Measurements from ENCODE around the gene PHACTR3. TPM values are rescaled to one million over a fixed set of nuclear protein-coding genes. Genes with fewer than 3 reads are reported as not detected.

PHACTR3 gene
- total and polyA plus RNA-seq, 2 experiments from 2014 or later = 0.45 to 0.61 TPM

- Histone ChIP-seq H3K27me3 (ENCODE audit: insufficient read depth) (peaks cover 76% of the 10 kb centered on the region), H4K20me1 (replicated peaks; ENCODE audit: insufficient read depth) (no peaks in the 10 kb centered on the region), H3K36me3 (ENCODE audit: insufficient read depth) (no peaks in the 10 kb centered on the region), H3K27ac (ENCODE audit: low read depth) (no peak overlapping the region), H3K4me2 (peak overlapping the region; percentile 77), H3K4me1 (ENCODE audit: insufficient read depth) (no peaks in the 10 kb centered on the region; the same call in 1 of the 2 replicates), H3K9me2 (ENCODE audit: insufficient read depth) (no peaks in the 10 kb centered on the region), H3K79me2 (replicated peaks; ENCODE audit: insufficient read depth) (no peaks in the 10 kb centered on the region), H3K4me3 (peak overlapping the region; percentile 51), H3F3A (replicated peaks; ENCODE audit: low read depth) (no peaks in the 10 kb centered on the region), H2AFZ (peak overlapping the region; percentile 63; the same call in 1 of the 2 replicates)
- Mint-ChIP-seq H3K9me3 (no peaks in the 10 kb centered on the region), H3K4me3 (peak overlapping the region; percentile 56), H3K27me3 (ENCODE audit: insufficient read depth, low read depth, poor library complexity) (peaks cover 53% of the 10 kb centered on the region), H3K36me3 (ENCODE audit: low read depth) (no peaks in the 10 kb centered on the region), H3K4me1 (peaks cover 8% of the 10 kb centered on the region), H3K27ac (no peak overlapping the region)
- peak; percentile 31 for DNase-seq (ENCODE audit: low spot score)
- ATAC-seq = peak; percentile 34
- TF ChIP-seq EZH2phosphoT487 (IDR thresholded peaks at IDR 0.05; ENCODE audit: unreplicated experiment) = no peak
- TF ChIP-seq POLR2AphosphoS5 (IDR thresholded peaks at IDR 0.05; ENCODE audit: low read depth) = no peak
- TF ChIP-seq CTCF (conservative IDR thresholded peaks at IDR 0.05; ENCODE audit: low read depth in 2 of 2) = no peak
- TF ChIP-seq, protein P1, sequence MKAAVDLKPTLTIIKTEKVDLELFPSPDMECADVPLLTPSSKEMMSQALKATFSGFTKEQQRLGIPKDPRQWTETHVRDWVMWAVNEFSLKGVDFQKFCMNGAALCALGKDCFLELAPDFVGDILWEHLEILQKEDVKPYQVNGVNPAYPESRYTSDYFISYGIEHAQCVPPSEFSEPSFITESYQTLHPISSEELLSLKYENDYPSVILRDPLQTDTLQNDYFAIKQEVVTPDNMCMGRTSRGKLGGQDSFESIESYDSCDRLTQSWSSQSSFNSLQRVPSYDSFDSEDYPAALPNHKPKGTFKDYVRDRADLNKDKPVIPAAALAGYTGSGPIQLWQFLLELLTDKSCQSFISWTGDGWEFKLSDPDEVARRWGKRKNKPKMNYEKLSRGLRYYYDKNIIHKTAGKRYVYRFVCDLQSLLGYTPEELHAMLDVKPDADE (IDR thresholded peaks at IDR 0.05) = no peak
- TF ChIP-seq JUNB (IDR thresholded peaks at IDR 0.05; ENCODE audit: unreplicated experiment) = no peak
- TF ChIP-seq NANOG (IDR thresholded peaks at IDR 0.05; ENCODE audit: borderline replicate concordance) = no peak
- no peak for TF ChIP-seq CREB1 (CRISPR knock-in tag; IDR thresholded peaks at IDR 0.05; ENCODE audit: low read depth)
- TF ChIP-seq ZNF114 (CRISPR knock-in tag; IDR thresholded peaks at IDR 0.05) = no peak
Measured at GRCh38 chr20:59577037-59577808, 27.1 kb upstream of the PHACTR3 start.

DNA sequence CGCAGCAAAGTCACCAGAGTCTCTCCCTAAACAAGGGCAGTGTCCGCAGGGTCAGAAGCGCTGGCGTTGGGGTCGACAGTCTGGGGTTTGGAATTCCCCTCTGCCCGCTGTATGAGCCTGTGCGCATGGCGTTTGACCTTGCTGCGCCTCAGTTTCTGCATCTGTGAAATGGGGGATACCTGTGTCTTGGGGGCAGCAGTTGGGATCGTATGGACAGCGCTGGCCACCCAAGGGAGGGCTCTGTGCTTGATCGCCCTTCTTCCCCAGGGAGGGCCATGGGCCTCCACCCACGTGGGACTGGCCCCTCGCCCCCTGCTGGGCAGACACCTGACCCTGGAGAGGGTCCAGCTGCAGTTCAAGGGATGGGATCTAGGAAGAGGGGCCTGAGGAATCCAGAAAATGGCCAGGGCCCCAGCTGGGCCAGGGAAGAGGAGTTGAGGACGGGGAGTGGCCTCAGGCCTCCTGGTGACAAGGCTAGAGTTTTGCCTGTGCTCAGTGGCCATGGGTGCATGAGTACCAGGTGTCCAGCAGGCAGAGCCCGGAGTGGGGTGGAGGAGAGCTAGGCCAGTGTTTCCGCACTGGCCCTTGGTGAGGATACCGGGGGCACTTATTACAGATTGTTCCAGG, 26.4 kb upstream of the PHACTR3 start:
- H3K4me1 ChIP-seq (ENCODE audit: insufficient read depth) = no peaks in the 10 kb centered on the region; the same call in 1 of the 2 replicates
- no peak overlapping the region for H3K27ac ChIP-seq (ENCODE audit: low read depth)
- no peaks in the 10 kb centered on the region for H3K36me3 ChIP-seq (ENCODE audit: insufficient read depth)
- peaks cover 56% of the 10 kb centered on the region for H3K27me3 Mint-ChIP-seq (ENCODE audit: insufficient read depth, low read depth, poor library complexity)
- H3K9me2 ChIP-seq (ENCODE audit: insufficient read depth) = no peaks in the 10 kb centered on the region
- peaks cover 8% of the 10 kb centered on the region for H3K4me1 Mint-ChIP-seq
- no peak for TF ChIP-seq STAT1 (IDR thresholded peaks at IDR 0.05; ENCODE audit: unreplicated experiment)
- TF ChIP-seq, protein P2, sequence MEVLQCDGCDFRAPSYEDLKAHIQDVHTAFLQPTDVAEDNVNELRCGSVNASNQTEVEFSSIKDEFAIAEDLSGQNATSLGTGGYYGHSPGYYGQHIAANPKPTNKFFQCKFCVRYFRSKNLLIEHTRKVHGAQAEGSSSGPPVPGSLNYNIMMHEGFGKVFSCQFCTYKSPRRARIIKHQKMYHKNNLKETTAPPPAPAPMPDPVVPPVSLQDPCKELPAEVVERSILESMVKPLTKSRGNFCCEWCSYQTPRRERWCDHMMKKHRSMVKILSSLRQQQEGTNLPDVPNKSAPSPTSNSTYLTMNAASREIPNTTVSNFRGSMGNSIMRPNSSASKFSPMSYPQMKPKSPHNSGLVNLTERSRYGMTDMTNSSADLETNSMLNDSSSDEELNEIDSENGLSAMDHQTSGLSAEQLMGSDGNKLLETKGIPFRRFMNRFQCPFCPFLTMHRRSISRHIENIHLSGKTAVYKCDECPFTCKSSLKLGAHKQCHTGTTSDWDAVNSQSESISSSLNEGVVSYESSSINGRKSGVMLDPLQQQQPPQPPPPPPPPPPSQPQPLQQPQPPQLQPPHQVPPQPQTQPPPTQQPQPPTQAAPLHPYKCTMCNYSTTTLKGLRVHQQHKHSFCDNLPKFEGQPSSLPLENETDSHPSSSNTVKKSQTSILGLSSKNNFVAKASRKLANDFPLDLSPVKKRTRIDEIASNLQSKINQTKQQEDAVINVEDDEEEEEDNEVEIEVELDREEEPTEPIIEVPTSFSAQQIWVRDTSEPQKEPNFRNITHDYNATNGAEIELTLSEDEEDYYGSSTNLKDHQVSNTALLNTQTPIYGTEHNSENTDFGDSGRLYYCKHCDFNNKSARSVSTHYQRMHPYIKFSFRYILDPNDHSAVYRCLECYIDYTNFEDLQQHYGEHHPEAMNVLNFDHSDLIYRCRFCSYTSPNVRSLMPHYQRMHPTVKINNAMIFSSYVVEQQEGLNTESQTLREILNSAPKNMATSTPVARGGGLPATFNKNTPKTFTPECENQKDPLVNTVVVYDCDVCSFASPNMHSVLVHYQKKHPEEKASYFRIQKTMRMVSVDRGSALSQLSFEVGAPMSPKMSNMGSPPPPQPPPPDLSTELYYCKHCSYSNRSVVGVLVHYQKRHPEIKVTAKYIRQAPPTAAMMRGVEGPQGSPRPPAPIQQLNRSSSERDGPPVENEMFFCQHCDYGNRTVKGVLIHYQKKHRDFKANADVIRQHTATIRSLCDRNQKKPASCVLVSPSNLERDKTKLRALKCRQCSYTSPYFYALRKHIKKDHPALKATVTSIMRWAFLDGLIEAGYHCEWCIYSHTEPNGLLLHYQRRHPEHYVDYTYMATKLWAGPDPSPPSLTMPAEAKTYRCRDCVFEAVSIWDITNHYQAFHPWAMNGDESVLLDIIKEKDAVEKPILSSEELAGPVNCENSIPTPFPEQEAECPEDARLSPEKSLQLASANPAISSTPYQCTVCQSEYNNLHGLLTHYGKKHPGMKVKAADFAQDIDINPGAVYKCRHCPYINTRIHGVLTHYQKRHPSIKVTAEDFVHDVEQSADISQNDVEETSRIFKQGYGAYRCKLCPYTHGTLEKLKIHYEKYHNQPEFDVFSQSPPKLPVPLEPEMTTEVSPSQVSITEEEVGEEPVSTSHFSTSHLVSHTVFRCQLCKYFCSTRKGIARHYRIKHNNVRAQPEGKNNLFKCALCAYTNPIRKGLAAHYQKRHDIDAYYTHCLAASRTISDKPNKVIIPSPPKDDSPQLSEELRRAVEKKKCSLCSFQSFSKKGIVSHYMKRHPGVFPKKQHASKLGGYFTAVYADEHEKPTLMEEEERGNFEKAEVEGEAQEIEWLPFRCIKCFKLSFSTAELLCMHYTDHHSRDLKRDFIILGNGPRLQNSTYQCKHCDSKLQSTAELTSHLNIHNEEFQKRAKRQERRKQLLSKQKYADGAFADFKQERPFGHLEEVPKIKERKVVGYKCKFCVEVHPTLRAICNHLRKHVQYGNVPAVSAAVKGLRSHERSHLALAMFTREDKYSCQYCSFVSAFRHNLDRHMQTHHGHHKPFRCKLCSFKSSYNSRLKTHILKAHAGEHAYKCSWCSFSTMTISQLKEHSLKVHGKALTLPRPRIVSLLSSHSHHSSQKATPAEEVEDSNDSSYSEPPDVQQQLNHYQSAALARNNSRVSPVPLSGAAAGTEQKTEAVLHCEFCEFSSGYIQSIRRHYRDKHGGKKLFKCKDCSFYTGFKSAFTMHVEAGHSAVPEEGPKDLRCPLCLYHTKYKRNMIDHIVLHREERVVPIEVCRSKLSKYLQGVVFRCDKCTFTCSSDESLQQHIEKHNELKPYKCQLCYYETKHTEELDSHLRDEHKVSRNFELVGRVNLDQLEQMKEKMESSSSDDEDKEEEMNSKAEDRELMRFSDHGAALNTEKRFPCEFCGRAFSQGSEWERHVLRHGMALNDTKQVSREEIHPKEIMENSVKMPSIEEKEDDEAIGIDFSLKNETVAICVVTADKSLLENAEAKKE (CRISPR knock-in tag; IDR thresholded peaks at IDR 0.05) = no peak
- peak; percentile 37 for TF ChIP-seq EZH2 (IDR thresholded peaks at IDR 0.05; ENCODE audit: low read depth, unreplicated experiment)
- peak overlapping the region; percentile 63; the same call in 1 of the 2 replicates for H2AFZ ChIP-seq
- H3F3A ChIP-seq (replicated peaks; ENCODE audit: low read depth) = no peaks in the 10 kb centered on the region
- H3K36me3 Mint-ChIP-seq (ENCODE audit: low read depth) = no peaks in the 10 kb centered on the region
- H3K27me3 ChIP-seq (ENCODE audit: insufficient read depth) = peaks cover 75% of the 10 kb centered on the region
- no peaks in the 10 kb centered on the region for H3K79me2 ChIP-seq (replicated peaks; ENCODE audit: insufficient read depth)
- no peaks in the 10 kb centered on the region for H3K9me3 Mint-ChIP-seq
- no peak for DNase-seq (ENCODE audit: low spot score)
- peak overlapping the region; percentile 77 for H3K4me2 ChIP-seq
- H3K27ac Mint-ChIP-seq = no peak overlapping the region
- H3K4me3 Mint-ChIP-seq = peak overlapping the region; percentile 48; the same call in 2 of the 3 replicates
- H3K4me3 ChIP-seq = peak overlapping the region; percentile 51
- ATAC-seq = no peak
- H4K20me1 ChIP-seq (replicated peaks; ENCODE audit: insufficient read depth) = no peaks in the 10 kb centered on the region
